Mesothelial cell of epicardium (in vitro differentiated cells): ENCODE data around the gene CYP2S1. TPM values are rescaled to one million over a fixed set of nuclear protein-coding genes. Genes with fewer than 3 reads are reported as not detected.
"Not testable (repeated sequence)": the region's sequence is repeated elsewhere in the genome, so short reads cannot be mapped to it uniquely, and the experiment has no call there.

Experiments
- DNase-seq, 2 experiments: peaks; one replicate each; pipeline ENCODE4 v3.0.0; 2021; ENCODE audit warnings: low spot score in 2 of 2; ENCODE audit not compliant: unreplicated experiment in 2 of 2
- H3K27ac Mint-ChIP-seq: 2 replicates; pipeline ENCODE4 v1.8.0; 2021; ENCODE audit warnings: mixed read lengths
- H3K27me3 Mint-ChIP-seq: 2 replicates; pipeline ENCODE4 v1.8.0; 2021; ENCODE audit warnings: low read depth, mixed read lengths
- H3K36me3 Mint-ChIP-seq: 2 replicates; pipeline ENCODE4 v1.8.0; 2021; ENCODE audit warnings: mixed read lengths
- H3K4me1 Mint-ChIP-seq: 2 replicates; pipeline ENCODE4 v1.8.0; 2021; ENCODE audit warnings: mixed read lengths
- H3K4me3 Mint-ChIP-seq: 2 replicates; pipeline ENCODE4 v1.8.0; 2021; ENCODE audit warnings: mild to moderate bottlenecking, moderate library complexity, mixed read lengths
- H3K9me3 Mint-ChIP-seq: 2 replicates; pipeline ENCODE4 v1.8.0; 2021; ENCODE audit warnings: mixed read lengths
- total RNA-seq: library from RNA; stranded (reverse); gene quantifications from 3 replicates; pipeline ENCODE4 v1.2.1, GENCODE V29; 2021
- TF ChIP-seq, protein P1 (sequence below): fragments of 200-600 bp; sonication (generic); IDR thresholded peaks from one replicate; pipeline ENCODE4 v1.5.0; 2021; ENCODE audit warnings: antibody characterized with exemption; ENCODE audit not compliant: unreplicated experiment

Gene CYP2S1
- total RNA-seq, 1 donor from 2014 or later, result 15.5 TPM

DNA sequence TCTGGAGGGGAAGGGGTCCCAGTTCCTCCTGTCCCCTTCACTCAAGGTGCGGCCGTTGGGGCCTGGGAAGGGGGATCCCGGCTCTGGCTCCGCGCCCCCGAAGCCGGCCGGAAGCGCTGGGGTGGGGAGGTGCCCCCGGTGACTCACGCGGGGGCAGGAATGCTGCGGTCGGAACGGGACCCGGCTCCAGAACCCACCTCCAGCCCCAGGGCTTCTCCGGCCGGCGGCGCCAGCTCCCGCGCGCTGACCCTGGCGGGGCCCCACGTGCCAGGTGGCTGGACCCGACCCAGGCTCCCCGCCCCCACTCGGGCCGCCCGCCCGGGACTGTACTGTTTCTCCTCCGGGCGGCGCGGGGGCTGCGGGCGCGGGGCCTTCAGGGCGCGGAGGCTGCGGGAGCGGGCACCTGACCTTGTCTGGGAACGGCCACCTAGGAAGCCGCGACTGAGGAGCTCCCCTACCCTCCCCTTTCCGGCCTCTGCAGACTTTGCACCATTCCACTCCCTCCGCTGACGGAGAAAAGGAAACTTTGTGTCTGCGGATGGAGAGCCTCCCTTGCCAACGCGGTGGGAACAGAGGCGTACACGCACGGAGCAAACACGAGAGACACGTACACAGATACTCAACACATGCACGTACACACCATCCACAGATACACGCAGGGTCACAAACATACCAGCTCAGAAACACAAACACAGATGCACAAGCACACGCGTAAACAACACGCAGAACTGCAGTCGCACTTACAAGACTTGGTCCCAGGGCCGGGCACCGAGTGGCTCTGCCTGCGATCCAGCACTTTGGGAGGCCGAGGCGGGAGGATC, 33.2 kb downstream of the CYP2S1 start:
- peaks cover 36% of the 10 kb centered on the region for H3K4me1 Mint-ChIP-seq
- no peaks in the 10 kb centered on the region for H3K27me3 Mint-ChIP-seq
- H3K9me3 Mint-ChIP-seq, result no peaks in the 10 kb centered on the region
- peak overlapping the region; percentile 71 for H3K4me3 Mint-ChIP-seq
- TF ChIP-seq, protein P1, sequence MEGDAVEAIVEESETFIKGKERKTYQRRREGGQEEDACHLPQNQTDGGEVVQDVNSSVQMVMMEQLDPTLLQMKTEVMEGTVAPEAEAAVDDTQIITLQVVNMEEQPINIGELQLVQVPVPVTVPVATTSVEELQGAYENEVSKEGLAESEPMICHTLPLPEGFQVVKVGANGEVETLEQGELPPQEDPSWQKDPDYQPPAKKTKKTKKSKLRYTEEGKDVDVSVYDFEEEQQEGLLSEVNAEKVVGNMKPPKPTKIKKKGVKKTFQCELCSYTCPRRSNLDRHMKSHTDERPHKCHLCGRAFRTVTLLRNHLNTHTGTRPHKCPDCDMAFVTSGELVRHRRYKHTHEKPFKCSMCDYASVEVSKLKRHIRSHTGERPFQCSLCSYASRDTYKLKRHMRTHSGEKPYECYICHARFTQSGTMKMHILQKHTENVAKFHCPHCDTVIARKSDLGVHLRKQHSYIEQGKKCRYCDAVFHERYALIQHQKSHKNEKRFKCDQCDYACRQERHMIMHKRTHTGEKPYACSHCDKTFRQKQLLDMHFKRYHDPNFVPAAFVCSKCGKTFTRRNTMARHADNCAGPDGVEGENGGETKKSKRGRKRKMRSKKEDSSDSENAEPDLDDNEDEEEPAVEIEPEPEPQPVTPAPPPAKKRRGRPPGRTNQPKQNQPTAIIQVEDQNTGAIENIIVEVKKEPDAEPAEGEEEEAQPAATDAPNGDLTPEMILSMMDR, result no peak
- peaks cover 6% of the 10 kb centered on the region for H3K36me3 Mint-ChIP-seq
- peak in 1 of 2 experiments; percentile 66 for DNase-seq
- peak overlapping the region; percentile 97 for H3K27ac Mint-ChIP-seq

DNA sequence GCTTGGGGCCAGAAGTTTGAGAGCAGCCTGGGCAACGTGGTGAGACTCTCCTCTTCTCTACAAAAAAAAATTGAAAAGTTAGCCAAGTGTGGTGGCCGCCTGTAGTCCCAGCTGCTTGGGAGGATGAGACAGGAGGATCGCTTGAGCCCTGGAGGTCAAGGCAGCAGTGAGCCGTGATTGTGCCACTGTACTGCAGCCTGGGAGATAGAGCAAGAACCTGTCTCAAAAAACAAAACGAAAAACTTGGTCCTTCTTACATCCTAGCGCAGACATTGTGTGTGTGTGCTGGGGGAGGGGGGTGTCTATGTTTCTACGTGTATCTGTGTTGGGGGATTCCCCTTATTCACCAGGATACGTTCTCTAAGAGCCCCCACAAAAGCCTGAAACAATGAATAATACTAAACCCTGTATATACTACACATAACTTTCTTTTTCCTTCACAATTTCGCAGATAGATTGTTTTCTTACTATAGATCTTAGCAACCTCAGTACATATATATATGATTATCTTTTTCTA, 33.9 kb downstream of the CYP2S1 start:
- Mint-ChIP-seq H3K27me3 (no peaks in the 10 kb centered on the region), H3K4me1 (peaks cover 34% of the 10 kb centered on the region), H3K27ac (peak overlapping the region; percentile 97), H3K9me3 (no peaks in the 10 kb centered on the region), H3K36me3 (peaks cover 8% of the 10 kb centered on the region), H3K4me3 (peak overlapping the region; percentile 71)
- TF ChIP-seq, protein P1, result no peak
- no peak for DNase-seq

DNA sequence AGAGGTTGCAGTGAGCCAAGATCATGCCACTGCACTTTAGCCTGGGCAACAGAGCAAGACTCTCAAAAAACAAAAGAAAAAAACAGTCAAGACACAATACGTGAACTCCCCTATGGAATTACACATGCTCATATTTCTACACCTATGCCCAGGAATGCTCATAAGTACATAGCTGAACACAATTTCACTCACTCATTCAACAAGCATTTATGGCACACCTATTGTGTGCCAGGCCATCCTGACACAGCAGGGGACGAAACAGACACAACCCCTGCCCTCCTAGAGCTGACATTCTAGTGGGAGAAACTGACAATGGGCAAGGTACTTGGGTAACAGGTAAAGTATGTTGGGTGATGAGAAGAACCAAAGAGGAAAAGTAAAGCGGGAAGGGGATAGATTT, 35.5 kb downstream of the CYP2S1 start:
- no peak overlapping the region for H3K4me3 Mint-ChIP-seq
- peaks cover 24% of the 10 kb centered on the region for H3K4me1 Mint-ChIP-seq
- no peaks in the 10 kb centered on the region for H3K9me3 Mint-ChIP-seq
- H3K27ac Mint-ChIP-seq, result no peak overlapping the region
- peaks cover 7% of the 10 kb centered on the region for H3K36me3 Mint-ChIP-seq
- TF ChIP-seq, protein P1, result no peak
- no peak for DNase-seq
- H3K27me3 Mint-ChIP-seq, result no peaks in the 10 kb centered on the region

DNA sequence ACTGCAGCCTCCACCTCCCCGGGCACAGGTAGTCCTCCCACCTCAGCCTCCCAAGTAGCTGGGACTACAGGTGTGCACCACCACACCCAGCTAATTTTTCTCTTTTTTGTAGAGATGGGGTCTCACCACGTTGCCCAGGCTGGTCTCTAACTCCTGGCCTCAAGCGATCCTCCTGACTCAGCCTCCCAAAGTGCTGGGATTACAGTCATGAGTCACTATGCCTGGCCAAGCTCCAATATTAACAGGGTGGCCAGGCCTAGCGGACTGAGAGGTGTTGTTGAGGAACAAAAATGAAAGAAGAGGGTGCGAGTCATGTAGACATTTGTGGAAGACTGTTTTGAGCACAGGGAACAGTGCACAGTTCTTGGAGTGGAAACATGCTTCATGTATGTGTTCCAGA, 36.3 kb downstream of the CYP2S1 start:
- not testable (repeated sequence) for H3K9me3 Mint-ChIP-seq, DNase-seq, H3K27ac Mint-ChIP-seq, H3K4me3 Mint-ChIP-seq, H3K27me3 Mint-ChIP-seq
- Mint-ChIP-seq H3K4me1 (peaks cover 15% of the 10 kb centered on the region), H3K36me3 (peaks cover 13% of the 10 kb centered on the region)

DNA sequence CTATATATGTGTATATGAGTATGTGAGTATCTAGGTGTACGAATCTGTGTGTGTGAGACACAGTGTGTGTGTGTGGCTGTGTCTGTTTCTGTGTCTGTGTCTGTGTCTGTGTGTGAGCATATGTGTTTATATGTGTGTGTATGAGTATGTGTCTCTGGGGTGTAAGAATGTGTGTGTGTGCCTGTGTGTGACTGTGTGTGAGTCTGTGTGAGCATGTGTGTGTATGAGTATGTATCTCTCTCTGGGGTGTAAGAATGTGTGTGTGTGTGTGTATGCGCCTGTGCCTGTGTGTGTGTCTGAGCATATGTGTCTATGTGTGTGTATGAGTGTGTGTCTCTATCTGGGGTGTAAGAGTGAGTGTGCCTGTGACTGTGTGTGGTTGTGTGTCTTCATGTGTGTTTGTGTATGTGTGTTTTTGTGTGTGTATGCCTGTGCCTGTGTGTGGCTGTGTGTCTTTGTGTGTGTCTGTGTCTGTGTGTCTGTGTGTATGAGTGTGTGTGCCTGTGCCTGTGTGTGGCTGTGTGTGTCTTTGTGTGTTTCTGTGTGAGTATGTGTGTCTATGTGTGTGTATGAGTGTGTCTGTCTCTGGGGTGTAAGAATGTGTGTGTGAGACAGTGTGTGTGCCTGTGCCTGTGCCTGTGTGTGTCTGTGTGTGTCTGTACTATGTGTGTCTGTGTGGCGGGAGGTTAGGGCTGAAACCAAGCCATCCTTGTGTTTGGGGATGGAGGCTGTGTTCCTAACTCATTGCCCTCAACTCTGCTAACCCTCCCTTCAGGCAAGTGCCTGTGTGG, 37.2 kb downstream of the CYP2S1 start:
- DNase-seq, result no peak
- H3K9me3 Mint-ChIP-seq, result no peaks in the 10 kb centered on the region
- peaks cover 15% of the 10 kb centered on the region for H3K36me3 Mint-ChIP-seq
- no peaks in the 10 kb centered on the region for H3K27me3 Mint-ChIP-seq
- H3K4me3 Mint-ChIP-seq, result no peak overlapping the region
- H3K27ac Mint-ChIP-seq, result no peak overlapping the region
- H3K4me1 Mint-ChIP-seq, result peaks cover 14% of the 10 kb centered on the region
- TF ChIP-seq, protein P1, result no peak

DNA sequence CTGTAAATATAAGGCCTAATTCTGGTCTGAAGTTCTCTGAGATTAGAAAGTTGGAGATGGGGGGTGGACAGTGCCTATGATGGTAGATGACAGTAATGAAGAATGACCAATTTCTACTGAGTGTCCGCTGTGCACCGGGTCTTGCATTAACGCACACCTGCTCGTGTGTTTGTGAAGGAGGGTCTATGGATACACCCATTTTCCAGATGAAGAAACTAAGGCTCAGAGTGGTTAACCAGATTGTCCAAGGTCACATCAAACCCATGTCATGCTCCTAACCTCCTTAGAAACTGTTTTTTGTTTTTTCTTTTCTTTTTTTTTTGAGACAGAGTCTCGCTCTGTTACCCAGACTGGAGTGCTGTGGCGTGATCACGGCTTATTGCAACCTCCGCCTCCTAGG, 39.7 kb downstream of the CYP2S1 start:
- no peak overlapping the region for H3K27ac Mint-ChIP-seq

More for the DNA sequence above, 39.7 kb downstream of the CYP2S1 start:
- Mint-ChIP-seq H3K4me3 (no peak overlapping the region), H3K4me1 (no peaks in the 10 kb centered on the region), H3K9me3 (no peaks in the 10 kb centered on the region), H3K27me3 (no peaks in the 10 kb centered on the region), H3K36me3 (peaks cover 22% of the 10 kb centered on the region)
- no peak for DNase-seq
- TF ChIP-seq, protein P1, result no peak
